H9 (cell line): ENCODE results near the gene MRPL3. TPM values are rescaled to one million over a fixed set of nuclear protein-coding genes. Genes with fewer than 3 reads are reported as not detected.

Experiments used
- DNase-seq: peaks from one replicate; pipeline ENCODE4 v3.0.0-alpha.2; 2017
- H2AFZ ChIP-seq: one replicate; pipeline ENCODE4 v1.6.1; 2013; ENCODE audit warnings: mild to moderate bottlenecking, low read length, control low read depth, moderate library complexity
- H2AK5ac ChIP-seq: 2 replicates; pipeline ENCODE4 v1.6.1; 2013; ENCODE audit warnings: low read length, control low read depth, mixed read lengths; ENCODE audit not compliant: insufficient read length
- H2BK120ac ChIP-seq: one replicate; pipeline ENCODE4 v1.6.1; 2013; ENCODE audit warnings: low read depth, mild to moderate bottlenecking, low read length, control low read depth, inconsistent platforms; ENCODE audit not compliant: poor library complexity, severe bottlenecking
- H2BK12ac ChIP-seq: 2 replicates; pipeline ENCODE4 v1.6.1; 2013; ENCODE audit warnings: low read length, control low read depth, mixed read lengths, low read depth; ENCODE audit not compliant: insufficient read length
- H2BK15ac ChIP-seq: 2 replicates; pipeline ENCODE4 v1.6.1; 2013; ENCODE audit warnings: low read depth, low read length, control low read depth
- H2BK20ac ChIP-seq: one replicate; pipeline ENCODE4 v1.6.1; 2013; ENCODE audit warnings: low read depth, mild to moderate bottlenecking, low read length, control low read depth, inconsistent platforms; ENCODE audit not compliant: poor library complexity, severe bottlenecking
- H2BK5ac ChIP-seq: 2 replicates; pipeline ENCODE4 v1.6.1; 2013; ENCODE audit warnings: low read length, control low read depth, mixed read lengths; ENCODE audit not compliant: insufficient read length
- H3K14ac ChIP-seq: 2 replicates; pipeline ENCODE4 v1.6.1; 2013; ENCODE audit warnings: low read length, control low read depth; ENCODE audit not compliant: insufficient read depth
- H3K18ac ChIP-seq: 2 replicates; pipeline ENCODE4 v1.6.1; 2013; ENCODE audit warnings: low read depth, mild to moderate bottlenecking, mixed read lengths, low read length, control low read depth; ENCODE audit not compliant: insufficient read length
- H3K23ac ChIP-seq: 2 replicates; pipeline ENCODE4 v1.6.1; 2013; ENCODE audit warnings: low read length, control low read depth, mixed read lengths, low read depth; ENCODE audit not compliant: insufficient read length
- H3K23me2 ChIP-seq: 2 replicates; pipeline ENCODE4 v1.6.1; 2013; ENCODE audit warnings: low read depth, mild to moderate bottlenecking, mixed read lengths, low read length, control low read depth; ENCODE audit not compliant: insufficient read length, poor library complexity, severe bottlenecking
- H3K27ac ChIP-seq: 2 replicates; pipeline ENCODE4 v1.5.1; 2013; ENCODE audit warnings: low read length, control low read depth, mixed read lengths, low read depth; ENCODE audit not compliant: insufficient read length
- H3K27me3 ChIP-seq: 2 replicates; pipeline ENCODE4 v1.6.1; 2013; ENCODE audit warnings: low read length, control low read depth, inconsistent platforms; ENCODE audit not compliant: insufficient read depth
- H3K4ac ChIP-seq: 2 replicates; pipeline ENCODE4 v1.6.1; 2013; ENCODE audit warnings: low read depth, mild to moderate bottlenecking, control low read depth, inconsistent platforms, low read length, moderate library complexity
- H3K4me1 ChIP-seq: 2 replicates; pipeline ENCODE4 v1.6.1; 2013; ENCODE audit warnings: low read length, control low read depth, inconsistent platforms; ENCODE audit not compliant: insufficient read depth
- H3K4me2 ChIP-seq: 2 replicates; pipeline ENCODE4 v1.6.1; 2013; ENCODE audit warnings: low read length, control low read depth, mixed read lengths; ENCODE audit not compliant: insufficient read length, insufficient read depth
- H3K56ac ChIP-seq: 2 replicates; pipeline ENCODE4 v1.6.1; 2013; ENCODE audit warnings: low read depth, mild to moderate bottlenecking, mixed read lengths, low read length, control low read depth; ENCODE audit not compliant: insufficient read length
- H3K79me1 ChIP-seq: 2 replicates; pipeline ENCODE4 v1.6.1; 2013; ENCODE audit warnings: low read depth, mild to moderate bottlenecking, moderate library complexity, low read length, control low read depth, inconsistent platforms; ENCODE audit not compliant: insufficient read depth, poor library complexity, severe bottlenecking
- H3K79me2 ChIP-seq: 2 replicates; pipeline ENCODE4 v1.6.1; 2013; ENCODE audit warnings: low read length, control low read depth, inconsistent platforms; ENCODE audit not compliant: insufficient read depth
- H3K9ac ChIP-seq: 2 replicates; pipeline ENCODE4 v1.6.1; 2013; ENCODE audit warnings: low read length, control low read depth, mixed read lengths; ENCODE audit not compliant: insufficient read length; ENCODE audit errors: extremely low read depth
- H3K9me3 ChIP-seq: one replicate; pipeline ENCODE4 v1.6.1; 2013; ENCODE audit warnings: low read depth, low read length, inconsistent platforms; ENCODE audit not compliant: control insufficient read depth
- H3T11ph ChIP-seq: one replicate; pipeline ENCODE4 v1.6.1; 2013; ENCODE audit warnings: mild to moderate bottlenecking, low read length, control low read depth, inconsistent platforms
- H4K20me1 ChIP-seq: one replicate; pipeline ENCODE4 v1.6.1; 2013; ENCODE audit not compliant: control insufficient read depth, insufficient read length, insufficient read depth
- H4K5ac ChIP-seq: 2 replicates; pipeline ENCODE4 v1.6.1; 2013; ENCODE audit warnings: low read depth, mild to moderate bottlenecking, mixed read lengths, low read length, control low read depth; ENCODE audit not compliant: insufficient read length
- H4K8ac ChIP-seq: replicated peaks from 2 replicates; pipeline ENCODE4 v1.6.1; 2013; ENCODE audit warnings: low read length, control low read depth, mixed read lengths, low read depth; ENCODE audit not compliant: insufficient read length
- H4K91ac ChIP-seq: 2 replicates; pipeline ENCODE4 v1.6.1; 2013; ENCODE audit warnings: low read depth, mild to moderate bottlenecking, moderate library complexity, mixed read lengths, low read length, control low read depth; ENCODE audit not compliant: insufficient read length
- H3K27ac Mint-ChIP-seq, 3 experiments: 2 replicates in 2 of 3; 3 replicates in 1 of 3; pipeline ENCODE4 v1.8.0; 2020 to 2021; ENCODE audit warnings: mixed read lengths in 3 of 3, mild to moderate bottlenecking in 1 of 3, moderate library complexity in 1 of 3
- H3K27me3 Mint-ChIP-seq: 2 replicates; pipeline ENCODE4 v1.8.0; 2021; ENCODE audit warnings: low read depth, mild to moderate bottlenecking, moderate library complexity, mixed read lengths
- H3K36me3 Mint-ChIP-seq, 3 experiments: 2 replicates in 2 of 3; 3 replicates in 1 of 3; pipeline ENCODE4 v1.8.0; 2020 to 2021; ENCODE audit warnings: low read depth in 3 of 3, mixed read lengths in 3 of 3; ENCODE audit not compliant: insufficient read depth in 1 of 3
- H3K4me1 Mint-ChIP-seq, 2 experiments: 2 replicates each; pipeline ENCODE4 v1.8.0; 2020; ENCODE audit warnings: mixed read lengths in 2 of 2
- H3K4me3 Mint-ChIP-seq, 2 experiments: 2 replicates in 1 of 2; 3 replicates in 1 of 2; pipeline ENCODE4 v1.8.0; 2020 to 2021; ENCODE audit warnings: mild to moderate bottlenecking in 2 of 2, mixed read lengths in 2 of 2, moderate library complexity in 1 of 2
- H3K9me3 Mint-ChIP-seq, 2 experiments: 2 replicates in 1 of 2; 3 replicates in 1 of 2; pipeline ENCODE4 v1.8.0; 2020; ENCODE audit warnings: mild to moderate bottlenecking in 2 of 2, mixed read lengths in 2 of 2, moderate library complexity in 1 of 2
- CTCF ChIP-seq: fragments of 200-600 bp; sonication (generic); conservative IDR thresholded peaks from 3 replicates; pipeline ENCODE4 v1.8.0; 2021; ENCODE audit warnings: antibody characterized with exemption, mild to moderate bottlenecking
- WGBS: extraction: QIAGEN DNeasy Blood & Tissue Kit; methylation state at CpG from one replicate; pipeline ENCODE4 v1.1.7; 2013; ENCODE audit warnings: missing lambda C conversion rate, low lambda C conversion rate, mixed read lengths; ENCODE audit not compliant: insufficient read length; ENCODE audit errors: extremely low coverage; 5-methylcytosine and 5-hydroxymethylcytosine counted together
- long read RNA-seq: library from polyadenylated mRNA; unstranded; transcript quantifications from one replicate; pipeline ENCODE4 v2.0.0, GENCODE V29; 2020
- total RNA-seq: library from RNA; stranded (reverse); gene quantifications from 2 replicates; pipeline ENCODE4 v1.2.1, GENCODE V29; 2021

Gene MRPL3
- total RNA-seq = 153 and 154 TPM in 2 replicates
- long read RNA-seq, transcript MRPL3-201 (10 exons, 1,706 nt) = major isoform, 1,127 of 1,215 reads
- long read RNA-seq, transcript MRPL3-202 (11 exons, 1,457 nt) = minor isoform, 18 of 1,215 reads
- long read RNA-seq, transcript MRPL3-209 (10 exons, 1,377 nt) = minor isoform, 16 of 1,215 reads
- long read RNA-seq, partial matches to known transcripts = 15 of 1,215 reads
- long read RNA-seq, other reads (novel, unspliced or antisense) = 36 of 1,215 reads

GRCh38 chr3:131502530-131503319, at the start of gene MRPL3:
TSS of gene MRPL3 (minus strand) at chr3:131502971. CDS start at chr3:131502821, 150 bp downstream.
- Mint-ChIP-seq H3K4me3 (peak within 1 kb of the TSS; percentile 99 to 100), H3K9me3 (peaks cover 0 to 3% of the 10 kb centered on the region in 2 experiments; a peak in 1 of 5 replicates), H3K36me3 (peaks cover 28 to 32% (median 30%) of the 10 kb centered on the region in 3 experiments), H3K4me1 (peaks cover 8 to 9% of the 10 kb centered on the region in 2 experiments), H3K27me3 (peaks cover 38% of the 10 kb centered on the region), H3K27ac (peak within 1 kb of the TSS; percentile 96 to 100 (median 98))
- Histone ChIP-seq H3K27ac (no peak within 1 kb of the TSS), H3K79me2 (peaks cover 19% of the 10 kb centered on the region; the same call in 1 of the 2 replicates), H3K23ac (peak within 1 kb of the TSS; percentile 95), H3K14ac (peak within 1 kb of the TSS; percentile 96), H2BK20ac (no peak within 1 kb of the TSS), H2BK12ac (no peak within 1 kb of the TSS), H3K4me1 (no peaks in the 10 kb centered on the region), H3K79me1 (no peaks in the 10 kb centered on the region), H3K27me3 (no peaks in the 10 kb centered on the region; the same call in 1 of the 2 replicates), H2BK5ac (peak within 1 kb of the TSS; percentile 94), H3K4me2 (peak within 1 kb of the TSS; percentile 91), H4K8ac (peak within 1 kb of the TSS; percentile 99), H3K23me2 (peaks cover 9% of the 10 kb centered on the region), H2AK5ac (peak within 1 kb of the TSS; percentile 92), H3K56ac (peak within 1 kb of the TSS; percentile 94), H3K9me3 (no peaks in the 10 kb centered on the region), H4K20me1 (no peaks in the 10 kb centered on the region), H2AFZ (peak within 1 kb of the TSS; percentile 86), H3K4ac (peak within 1 kb of the TSS; percentile 97), H3K9ac (peak within 1 kb of the TSS; percentile 99), H3K18ac (peak within 1 kb of the TSS; percentile 100), H2BK120ac (peak within 1 kb of the TSS; percentile 84), H3T11ph (peak within 1 kb of the TSS; percentile 38), H4K5ac (peak within 1 kb of the TSS; percentile 99), H4K91ac (no peak within 1 kb of the TSS), H2BK15ac (no peak within 1 kb of the TSS)
- TF ChIP-seq CTCF = no peak
- DNase-seq = peak; percentile 84
- WGBS = no CpG with 5 or more reads among the region's 47 CpGs
